Sigmoid colon (tissue), 7 donors: ENCODE data around the gene YTHDF1. TPM values are rescaled to one million over a fixed set of nuclear protein-coding genes. Genes with fewer than 3 reads are reported as not detected.
"Not testable (repeated sequence)": the region's sequence is repeated elsewhere in the genome, so short reads cannot be mapped to it uniquely, and the experiment has no call there.

Experiments
- DNase-seq: peaks from one replicate; pipeline ENCODE4 v3.0.0-alpha.2; 2019
- H3K27ac ChIP-seq, 4 donors: fragments of 200-600 bp; sonication (generic); one replicate each; pipeline ENCODE4 v1.5.1; 2016 to 2019; ENCODE audit warnings: mild to moderate bottlenecking in 1 of 4
- H3K27me3 ChIP-seq, 3 donors: fragments of 200-600 bp; sonication (generic); one replicate each; pipeline ENCODE4 v1.5.1; 2019; ENCODE audit warnings: mild to moderate bottlenecking in 1 of 3
- H3K36me3 ChIP-seq, 4 donors: fragments of 200-600 bp; sonication (generic); one replicate each; pipeline ENCODE4 v1.5.1; 2016 to 2019
- H3K4me1 ChIP-seq, 4 donors: fragments of 200-600 bp; sonication (generic); one replicate each; pipeline ENCODE4 v1.5.1; 2017 to 2019
- H3K4me3 ChIP-seq, 4 donors: fragments of 200-600 bp; sonication (generic); one replicate each; pipeline ENCODE4 v1.5.1; 2017 to 2019; ENCODE audit warnings: mild to moderate bottlenecking in 2 of 4, moderate library complexity in 1 of 4
- H3K9me3 ChIP-seq, 4 donors: fragments of 200-600 bp in 3 of 4; sonication (generic) in 3 of 4; one replicate each; pipeline versions ENCODE4 v1.5.1 to v1.6.1; 2013 to 2019
- EP300 ChIP-seq, 4 donors: sonication (generic); formaldehyde crosslinking; IDR thresholded peaks; one replicate each; pipeline ENCODE4 v1.6.1; 2017; ENCODE audit warnings: antibody characterized with exemption in 4 of 4
- POLR2A ChIP-seq, 2 donors: fragments of 450-650 bp; IDR thresholded peaks; one replicate each; pipeline ENCODE4 v1.6.1; 2016; ENCODE audit warnings: antibody characterized with exemption in 2 of 2, mild to moderate bottlenecking in 2 of 2, moderate library complexity in 2 of 2
- POLR2AphosphoS5 ChIP-seq, 4 donors: sonication (generic); formaldehyde crosslinking; IDR thresholded peaks; one replicate each; pipeline ENCODE4 v1.6.1; 2017; ENCODE audit warnings: antibody characterized with exemption in 4 of 4
- WGBS, 2 donors: extraction: QIAGEN DNeasy Blood & Tissue Kit; methylation state at CpG; one replicate each; pipeline ENCODE4 v1.1.7; 2013; 5-methylcytosine and 5-hydroxymethylcytosine counted together
- intact Hi-C: fragments of 100-400 bp; cut with DNase I; formaldehyde crosslinking; loops from one replicate; pipeline ENCODE4 v1.15.1; 2023
- polyA plus RNA-seq, 3 donors: library from polyadenylated mRNA; stranded (reverse); fragments of 200-250 nt; gene quantifications; one replicate each; pipeline ENCODE4 v1.2.3, GENCODE V29; 2013
- total RNA-seq, 4 donors: library from RNA; depleted of rRNA; stranded (reverse); fragments of >200 nt; gene quantifications; one replicate each; pipeline ENCODE4 v1.1.0, GENCODE V29; 2016
- TF ChIP-seq, protein P1 (sequence below), 4 experiments: fragments of 450-650 bp in 3 of 4; fragments of 200-600 bp in 1 of 4; IDR thresholded peaks; one replicate each; pipeline ENCODE4 v1.5.1; 2016 to 2019; ENCODE audit warnings: antibody characterized with exemption in 4 of 4, mild to moderate bottlenecking in 3 of 4, moderate library complexity in 2 of 4
- donor health status: healthy with polysubstance abuse.
- donor health status: Bipolar disorder and iron deficiency.
- donor health status: healthy.

YTHDF1 gene
- total and polyA plus RNA-seq, 7 donors: 15.3 to 25.0 (median 22.4) TPM

DNA sequence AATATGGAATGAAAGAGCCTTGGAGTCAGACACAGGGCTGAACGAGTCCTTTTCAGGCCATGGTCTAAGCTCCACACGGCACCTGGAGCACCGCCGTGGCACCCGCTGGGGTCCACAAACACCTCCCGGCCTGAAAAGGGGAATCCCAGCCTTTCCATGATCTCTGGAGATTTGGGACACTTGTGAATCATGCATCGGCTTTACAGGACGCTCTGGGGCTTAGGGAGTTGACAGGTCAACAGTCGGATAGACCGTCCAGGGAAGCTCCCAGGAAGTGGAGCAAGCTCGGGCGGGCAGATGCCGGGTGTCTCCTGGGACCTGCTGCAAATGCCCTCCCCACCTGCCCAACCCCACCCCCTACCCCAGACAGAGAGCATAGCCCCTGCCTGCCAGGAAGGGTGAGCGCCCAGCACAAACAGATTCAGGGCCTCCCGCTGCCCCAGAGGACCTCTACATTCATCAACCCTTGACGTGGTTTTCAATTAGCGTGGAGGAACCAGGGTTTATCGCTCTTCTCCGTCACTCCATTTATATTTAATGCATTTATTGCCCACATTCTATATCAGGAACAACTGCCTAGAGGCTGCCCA, 53.6 kb downstream of the YTHDF1 start:
- TF ChIP-seq, protein P1, sequence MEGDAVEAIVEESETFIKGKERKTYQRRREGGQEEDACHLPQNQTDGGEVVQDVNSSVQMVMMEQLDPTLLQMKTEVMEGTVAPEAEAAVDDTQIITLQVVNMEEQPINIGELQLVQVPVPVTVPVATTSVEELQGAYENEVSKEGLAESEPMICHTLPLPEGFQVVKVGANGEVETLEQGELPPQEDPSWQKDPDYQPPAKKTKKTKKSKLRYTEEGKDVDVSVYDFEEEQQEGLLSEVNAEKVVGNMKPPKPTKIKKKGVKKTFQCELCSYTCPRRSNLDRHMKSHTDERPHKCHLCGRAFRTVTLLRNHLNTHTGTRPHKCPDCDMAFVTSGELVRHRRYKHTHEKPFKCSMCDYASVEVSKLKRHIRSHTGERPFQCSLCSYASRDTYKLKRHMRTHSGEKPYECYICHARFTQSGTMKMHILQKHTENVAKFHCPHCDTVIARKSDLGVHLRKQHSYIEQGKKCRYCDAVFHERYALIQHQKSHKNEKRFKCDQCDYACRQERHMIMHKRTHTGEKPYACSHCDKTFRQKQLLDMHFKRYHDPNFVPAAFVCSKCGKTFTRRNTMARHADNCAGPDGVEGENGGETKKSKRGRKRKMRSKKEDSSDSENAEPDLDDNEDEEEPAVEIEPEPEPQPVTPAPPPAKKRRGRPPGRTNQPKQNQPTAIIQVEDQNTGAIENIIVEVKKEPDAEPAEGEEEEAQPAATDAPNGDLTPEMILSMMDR (IDR thresholded peaks at IDR 0.05): no peak
- TF ChIP-seq POLR2AphosphoS5 (IDR thresholded peaks at IDR 0.05): no peak
- TF ChIP-seq EP300 (IDR thresholded peaks at IDR 0.05): no peak
- TF ChIP-seq POLR2A (IDR thresholded peaks at IDR 0.05): no peak
- no peaks in the 10 kb centered on the region for H3K9me3 ChIP-seq
- H3K4me3 ChIP-seq: no peak overlapping the region
- 78 to 79% methylated on average over 19 of the region's 19 CpGs for WGBS, 2 donors
- no peaks in the 10 kb centered on the region for H3K4me1 ChIP-seq
- peaks cover 0 to 38% (median 6%) of the 10 kb centered on the region in 3 donors for H3K27me3 ChIP-seq
- no peaks in the 10 kb centered on the region for H3K36me3 ChIP-seq
- H3K27ac ChIP-seq: no peak overlapping the region
- DNase-seq: no peak
- intact Hi-C loops: no loop called here

DNA sequence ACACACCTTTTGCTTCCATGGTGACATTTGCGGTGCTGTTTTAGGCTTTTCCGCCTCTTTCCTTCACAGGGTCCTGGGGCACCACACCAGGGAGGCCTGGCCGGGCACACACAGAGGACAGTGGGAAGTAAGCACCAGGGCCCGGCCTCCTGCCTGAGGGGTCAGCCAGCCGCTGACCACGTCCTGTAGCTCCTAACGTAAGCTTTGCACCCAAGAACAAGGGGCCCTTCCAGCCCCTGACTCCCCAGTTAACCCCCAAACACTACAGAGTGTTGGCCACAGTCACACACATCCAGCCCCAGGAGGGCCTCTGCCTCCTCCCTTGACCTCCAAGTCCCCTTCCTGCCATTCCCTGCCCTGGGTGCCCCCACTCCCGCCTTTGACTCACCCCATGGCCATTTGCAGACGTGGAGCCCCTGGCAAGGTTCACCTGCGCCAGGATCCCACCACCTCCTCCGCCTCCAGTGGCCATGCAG, 54.7 kb downstream of the YTHDF1 start:
- Histone ChIP-seq H3K36me3 (no peaks in the 10 kb centered on the region), H3K4me1 (no peaks in the 10 kb centered on the region), H3K27me3 (peaks cover 0 to 45% (median 10%) of the 10 kb centered on the region in 3 donors), H3K4me3 (no peak overlapping the region), H3K27ac (no peak overlapping the region), H3K9me3 (no peaks in the 10 kb centered on the region)
- DNase-seq: no peak
- WGBS, 2 donors: 76 to 83% methylated on average over 11 of the region's 11 CpGs
- intact Hi-C loops: no loop called here
- TF ChIP-seq, protein P1 (IDR thresholded peaks at IDR 0.05): no peak
- TF ChIP-seq POLR2A (IDR thresholded peaks at IDR 0.05) (no peak), EP300 (IDR thresholded peaks at IDR 0.05) (no peak), POLR2AphosphoS5 (IDR thresholded peaks at IDR 0.05) (no peak)

DNA sequence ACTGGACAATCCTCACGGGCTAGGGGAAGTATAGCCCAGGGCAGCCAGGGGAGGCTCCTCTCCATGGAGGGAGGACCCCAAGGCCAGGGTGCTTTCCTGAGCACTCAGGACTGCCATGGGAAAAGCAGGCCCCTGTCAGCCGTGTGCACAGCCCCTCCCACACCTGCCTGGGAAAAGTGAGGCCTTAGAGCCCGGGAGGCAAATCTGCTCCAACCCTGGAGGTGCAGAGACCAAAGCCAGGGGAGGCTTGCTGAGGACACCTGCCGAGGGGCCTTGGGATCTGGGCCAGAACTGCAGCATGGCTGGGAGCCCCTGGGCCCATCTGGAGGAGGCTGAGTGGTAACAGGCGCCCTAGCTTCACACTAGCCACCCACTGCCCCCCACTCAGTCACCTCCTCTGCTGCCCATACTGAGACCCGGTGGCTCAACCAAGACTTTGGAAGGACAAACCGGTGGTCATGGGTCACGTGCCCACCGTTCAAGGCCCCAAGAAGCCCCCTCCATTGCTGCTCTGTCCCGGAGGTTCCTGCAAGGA, 55.2 kb downstream of the YTHDF1 start:
- TF ChIP-seq POLR2AphosphoS5 (IDR thresholded peaks at IDR 0.05) (no peak), POLR2A (IDR thresholded peaks at IDR 0.05) (no peak), EP300 (IDR thresholded peaks at IDR 0.05) (no peak)
- TF ChIP-seq, protein P1 (IDR thresholded peaks at IDR 0.05): no peak
- Histone ChIP-seq H3K27me3 (peaks cover 0 to 50% (median 15%) of the 10 kb centered on the region in 3 donors), H3K9me3 (no peaks in the 10 kb centered on the region), H3K36me3 (no peaks in the 10 kb centered on the region), H3K4me3 (no peak overlapping the region), H3K4me1 (no peaks in the 10 kb centered on the region), H3K27ac (no peak overlapping the region)
- 56 to 69% methylated on average over 10 of the region's 10 CpGs for WGBS, 2 donors
- intact Hi-C loops: no loop called here
- no peak for DNase-seq

DNA sequence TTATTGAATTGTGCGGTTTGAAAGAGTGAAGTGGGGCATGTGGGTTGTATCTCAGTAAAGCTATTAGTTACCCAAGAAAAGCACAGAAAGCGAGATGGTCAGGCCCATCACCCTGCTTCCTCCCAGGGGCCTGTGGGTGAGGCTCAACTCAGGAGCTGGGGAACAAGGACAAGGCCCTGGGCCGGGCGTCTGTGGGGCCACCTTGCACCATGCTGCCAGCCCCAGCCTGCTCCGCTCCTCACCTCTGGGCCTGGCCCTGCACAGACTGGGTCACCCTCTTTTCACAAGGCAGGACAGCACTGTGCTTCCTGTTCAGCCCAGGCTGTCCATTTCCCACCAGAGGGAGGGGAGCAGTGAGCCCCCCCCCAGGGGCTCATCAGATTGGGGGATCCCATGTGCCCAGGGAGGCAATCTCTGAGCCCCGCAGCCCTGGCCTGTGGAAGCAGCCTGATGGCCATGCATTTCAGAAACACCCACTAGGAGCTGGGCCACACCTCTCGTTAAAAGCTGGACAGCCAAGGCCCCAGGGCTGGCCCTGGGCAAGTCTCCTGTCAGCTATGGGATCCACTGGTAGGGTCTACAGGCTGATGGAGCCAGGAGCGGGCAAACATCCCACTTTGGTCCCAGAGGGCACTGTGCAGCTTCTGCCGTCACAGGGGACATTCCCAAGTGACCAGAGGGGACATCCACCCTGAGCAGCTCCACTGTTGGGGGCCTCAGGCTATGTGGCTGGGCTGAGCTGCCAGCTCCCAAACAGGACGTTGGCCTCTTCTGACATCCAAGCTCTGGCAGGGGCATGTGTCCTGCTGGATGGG, 55.9 kb downstream of the YTHDF1 start:
- peaks cover 0 to 54% (median 16%) of the 10 kb centered on the region in 3 donors for H3K27me3 ChIP-seq
- no peak for DNase-seq

DNA sequence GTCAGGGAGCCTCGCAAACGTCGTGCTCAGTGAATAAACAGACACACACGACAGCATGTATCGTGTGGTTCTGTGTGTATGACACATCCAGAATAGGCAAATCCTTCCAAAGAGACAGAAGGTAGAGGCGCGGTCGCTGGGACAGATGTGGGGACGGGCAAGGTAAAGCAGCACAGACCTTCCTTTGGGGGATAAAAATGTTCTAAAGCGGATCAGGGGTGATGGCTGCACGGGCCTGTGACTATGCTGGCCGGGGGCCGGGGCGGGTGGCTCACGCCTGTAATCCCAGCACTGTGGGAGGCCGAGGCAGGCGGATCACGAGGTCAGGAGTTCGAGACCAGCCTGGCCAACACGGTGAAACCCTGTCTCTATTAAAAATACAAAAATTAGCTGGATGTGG, 56.7 kb downstream of the YTHDF1 start:
- H3K36me3 ChIP-seq, H3K9me3 ChIP-seq, H3K4me3 ChIP-seq, H3K4me1 ChIP-seq, intact Hi-C loops, DNase-seq, H3K27ac ChIP-seq: not testable (repeated sequence)
- WGBS, 2 donors: 83 to 89% methylated on average over 20 of the region's 20 CpGs
- peaks cover 0 to 53% (median 17%) of the 10 kb centered on the region in 3 donors for H3K27me3 ChIP-seq

More for the DNA sequence above, 55.9 kb downstream of the YTHDF1 start:
- H3K4me3 ChIP-seq: no peak overlapping the region
- no peaks in the 10 kb centered on the region for H3K9me3 ChIP-seq
- no peak for TF ChIP-seq EP300 (IDR thresholded peaks at IDR 0.05)
- TF ChIP-seq, protein P1 (IDR thresholded peaks at IDR 0.05): no peak
- 70 to 81% methylated on average over 10 of the region's 10 CpGs for WGBS, 2 donors
- H3K36me3 ChIP-seq: no peaks in the 10 kb centered on the region
- intact Hi-C loops: no loop called here
- H3K27ac ChIP-seq: no peak overlapping the region
- no peaks in the 10 kb centered on the region for H3K4me1 ChIP-seq
